HG03469 (cell line): ENCODE measurements around the gene IGSF22.
A peak's percentile ranks its signal among the peaks of the same experiment; 100 is the strongest.

Experiments
- ATAC-seq: cut with Tn5 transposase; IDR thresholded peaks from one replicate; pipeline ENCODE4 v1.9.1; 2021; ENCODE audit warnings: mild to moderate bottlenecking, moderate library complexity, moderate number of reproducible peaks; ENCODE audit not compliant: unreplicated experiment

Gene IGSF22

DNA sequence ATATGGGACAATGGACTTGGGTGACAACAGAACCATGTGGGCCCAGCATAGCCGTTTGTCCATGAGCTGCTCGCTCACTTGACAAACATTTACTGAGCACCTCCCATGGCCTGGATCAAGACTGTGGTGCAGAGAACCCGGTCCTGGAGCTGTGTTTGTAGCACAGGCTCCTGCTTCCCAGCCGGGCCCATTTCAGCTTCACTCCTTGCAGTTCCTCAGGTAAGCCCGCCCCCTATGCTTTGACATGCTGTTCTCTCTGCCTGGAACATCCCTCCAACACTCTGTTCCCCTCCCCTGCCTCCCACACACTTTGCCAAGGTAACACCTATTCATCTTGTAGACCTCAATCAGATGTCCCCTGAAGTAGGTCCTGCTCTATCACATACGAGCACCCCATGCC, 19.3 kb upstream of the IGSF22 start:
- no peak for ATAC-seq

GRCh38 chr11:18743900-18744514, 18.0 kb upstream of the IGSF22 start:
- no peak for ATAC-seq

DNA sequence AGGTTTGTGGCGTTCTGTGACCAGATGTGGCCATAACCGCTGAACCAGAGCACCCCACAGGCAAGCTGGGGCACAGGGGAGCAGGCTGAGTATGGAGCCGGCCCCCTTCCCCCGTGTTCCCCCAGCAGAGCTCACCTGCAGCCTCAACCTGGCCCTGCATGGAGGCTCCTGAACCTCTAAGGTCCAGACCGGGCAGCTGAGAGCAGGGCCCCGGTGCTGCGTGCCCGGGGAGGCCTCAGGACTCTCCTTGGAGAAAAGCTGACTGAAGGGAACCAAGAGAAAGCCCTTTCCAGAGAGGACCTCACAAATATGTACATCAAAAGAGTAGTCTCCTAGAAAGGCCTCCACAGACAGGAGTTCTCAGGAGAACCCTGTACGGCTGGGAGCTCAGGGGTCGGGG, 17.4 kb upstream of the IGSF22 start:
- ATAC-seq = no peak

GRCh38 chr11:18741783-18742182, 15.8 kb upstream of the IGSF22 start:
- ATAC-seq = no peak

GRCh38 chr11:18739685-18740084, 13.7 kb upstream of the IGSF22 start:
- no peak for ATAC-seq

- no peak for ATAC-seq
Observed at GRCh38 chr11:18737642-18738041, 11.7 kb upstream of the IGSF22 start.

DNA sequence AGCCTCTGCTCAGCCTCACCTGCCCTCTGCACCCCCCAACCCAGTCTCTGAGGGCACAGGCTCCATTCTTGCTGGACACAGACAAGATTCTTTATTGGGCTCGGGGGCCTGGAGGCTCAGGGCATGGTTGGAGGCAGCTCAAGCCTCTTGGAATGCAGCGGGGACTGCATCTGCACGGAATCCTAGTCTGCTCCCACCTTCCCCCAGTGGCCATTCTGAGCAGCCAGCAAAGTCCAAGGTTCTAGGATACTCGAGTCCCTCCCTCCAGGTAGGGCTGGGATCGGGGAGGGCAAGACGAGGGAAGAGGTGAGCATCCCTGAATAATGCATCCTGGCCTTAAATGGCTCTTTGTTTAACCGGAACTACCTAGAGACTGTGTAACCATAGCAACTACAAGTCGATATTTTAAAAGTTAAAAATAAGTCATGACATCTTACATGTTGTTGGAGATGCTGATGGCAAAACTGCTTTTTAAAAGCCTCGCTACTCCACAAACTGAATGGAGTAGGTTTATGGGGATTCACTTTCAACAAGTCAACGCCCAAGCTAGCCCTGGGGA, 10.7 kb upstream of the IGSF22 start:
- ATAC-seq = no peak

- ATAC-seq = no peak
Observed at GRCh38 chr11:18733202-18733601, 7.2 kb upstream of the IGSF22 start.

DNA sequence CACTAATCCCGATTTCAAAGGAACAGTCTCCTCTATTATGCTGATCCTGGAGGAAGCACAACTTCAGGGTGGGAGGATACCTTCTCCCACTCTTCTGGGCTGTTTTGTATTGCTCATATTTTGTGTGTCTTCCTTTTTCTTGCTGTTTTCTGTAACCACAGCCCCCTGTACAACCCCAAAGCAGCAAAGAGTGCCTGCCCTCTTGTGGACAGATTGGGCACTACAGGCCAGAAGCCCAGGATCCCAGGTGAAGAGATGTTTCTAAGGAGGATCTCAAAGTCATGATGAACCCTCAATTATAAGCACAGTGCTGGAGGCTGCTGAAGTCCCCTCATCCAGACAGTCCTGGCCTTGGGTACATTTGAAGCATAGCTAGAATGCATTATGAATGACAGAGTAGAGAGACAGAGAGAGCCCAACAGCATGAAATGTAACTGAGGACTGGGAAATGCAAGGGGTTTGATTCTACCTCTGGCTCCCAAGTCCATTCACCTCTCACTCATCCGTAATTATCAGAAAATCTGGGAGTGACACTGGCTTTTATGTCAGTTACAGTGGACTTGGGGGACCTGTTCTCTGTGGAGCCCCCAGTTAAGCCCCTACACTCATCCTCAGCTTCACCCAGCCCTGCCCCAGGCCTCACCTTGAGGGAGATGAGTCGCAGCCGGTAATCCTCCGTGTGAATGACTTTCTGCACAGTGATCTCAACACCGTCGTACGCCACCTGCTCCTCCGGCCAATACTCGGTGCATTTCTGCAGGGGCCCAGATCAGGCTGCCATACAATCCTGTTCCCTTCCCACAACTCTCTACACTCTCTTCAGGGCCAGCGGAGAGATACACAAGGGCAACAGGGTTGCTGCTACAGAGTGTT, 6.2 kb upstream of the IGSF22 start:
- ATAC-seq = no peak

- ATAC-seq = no peak
Observed at GRCh38 chr11:18731441-18731840, 5.5 kb upstream of the IGSF22 start.

GRCh38 chr11:18730020-18730419, 4.0 kb upstream of the IGSF22 start:
- ATAC-seq = no peak

GRCh38 chr11:18729426-18729825, 3.4 kb upstream of the IGSF22 start:
- ATAC-seq = no peak

DNA sequence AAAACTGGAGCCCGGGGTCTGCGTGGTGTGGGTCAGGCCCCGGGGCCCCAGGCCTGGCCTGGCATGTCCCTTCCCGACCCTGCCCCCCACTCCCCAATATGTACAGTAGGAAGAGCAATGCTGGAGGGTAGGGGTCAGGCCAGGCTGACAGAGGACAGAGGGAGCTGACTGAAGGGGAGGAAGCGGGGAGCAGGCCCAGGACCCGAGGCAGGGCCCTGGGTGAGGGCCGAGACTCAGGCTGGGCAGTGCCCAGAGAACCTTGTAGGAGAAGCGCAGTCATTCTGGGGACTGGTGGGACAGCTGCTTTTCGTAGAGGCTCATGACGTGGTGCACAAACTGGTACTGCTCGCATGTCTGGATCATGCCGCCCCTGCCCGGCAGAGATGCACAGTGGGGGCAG, 2.7 kb upstream of the IGSF22 start:
- ATAC-seq = no peak

- no peak for ATAC-seq
Observed at GRCh38 chr11:18727479-18728236, 1.7 kb upstream of the IGSF22 start.

DNA sequence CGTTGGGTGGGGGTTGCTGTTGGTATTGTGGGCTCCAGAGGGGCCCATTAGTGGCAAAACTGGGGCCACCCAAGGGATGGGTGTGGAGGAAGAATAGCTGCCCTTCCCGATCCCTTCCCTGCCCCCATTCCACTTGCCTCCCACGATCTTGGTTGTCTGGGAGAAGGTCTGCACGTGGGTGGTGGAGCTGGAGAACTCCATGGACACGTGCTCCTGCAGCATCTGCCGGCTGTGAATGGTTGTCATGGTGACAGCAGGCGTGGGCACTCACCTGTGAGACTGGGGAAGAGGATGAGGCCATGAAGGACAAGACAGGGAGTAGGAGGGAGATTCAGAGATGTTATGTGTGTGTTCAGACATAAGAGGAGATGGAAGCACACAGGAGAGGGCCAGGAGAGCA, 2.0 kb downstream of the IGSF22 start:
- ATAC-seq = no peak

DNA sequence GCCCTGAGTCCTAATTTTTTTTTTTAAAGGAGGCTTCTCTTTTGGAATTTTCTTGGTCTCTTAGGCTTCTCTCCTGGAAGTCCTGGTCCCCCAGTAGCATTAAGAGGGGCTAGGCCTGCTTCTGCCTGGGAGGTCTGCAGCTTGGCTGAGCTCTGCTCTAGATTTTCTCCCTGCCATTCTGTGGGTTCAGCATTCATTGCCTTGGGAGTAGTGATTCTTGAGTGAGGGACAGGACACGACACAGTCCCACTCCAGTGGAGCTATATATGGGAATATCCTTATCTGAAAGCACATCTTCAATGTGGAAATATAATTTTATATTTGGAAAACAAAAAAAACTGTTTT, 3.7 kb downstream of the IGSF22 start:
- no peak for ATAC-seq

DNA sequence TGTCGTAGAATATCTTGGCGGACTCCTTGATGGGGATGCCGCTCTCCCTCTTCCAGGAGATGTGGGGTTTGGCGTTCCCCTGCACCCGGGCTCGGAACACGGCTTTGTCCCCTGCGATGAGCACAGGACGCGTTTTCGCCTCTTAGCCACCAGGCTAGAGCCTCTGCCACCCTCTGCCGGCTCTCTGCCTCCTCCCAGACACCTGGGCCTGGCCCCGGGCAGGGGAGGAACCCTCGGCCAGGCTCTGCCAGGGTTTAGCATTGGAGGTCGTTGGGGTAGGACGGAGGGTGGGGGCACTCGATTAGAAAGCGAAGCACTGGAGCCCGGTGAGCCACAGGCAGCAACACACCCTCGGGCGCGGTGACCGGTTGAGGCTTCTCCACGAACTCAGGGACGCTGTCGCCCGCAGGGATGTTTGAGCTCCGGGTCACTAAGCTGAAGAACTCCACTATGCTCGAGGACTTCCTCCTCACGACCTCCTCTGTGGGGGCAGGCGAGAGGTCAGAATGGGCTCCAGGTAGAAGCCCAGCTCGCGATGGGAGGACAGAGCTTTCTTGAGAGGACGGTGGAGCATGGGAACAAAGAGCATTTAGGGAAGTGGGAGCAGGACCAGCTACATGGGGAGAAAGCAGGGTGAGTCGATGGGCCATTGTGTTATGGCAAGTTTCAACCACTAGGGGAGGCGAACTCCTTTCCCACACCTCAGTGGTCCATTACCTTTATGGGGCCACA, 4.3 kb downstream of the IGSF22 start:
- ATAC-seq = peak; percentile 54

DNA sequence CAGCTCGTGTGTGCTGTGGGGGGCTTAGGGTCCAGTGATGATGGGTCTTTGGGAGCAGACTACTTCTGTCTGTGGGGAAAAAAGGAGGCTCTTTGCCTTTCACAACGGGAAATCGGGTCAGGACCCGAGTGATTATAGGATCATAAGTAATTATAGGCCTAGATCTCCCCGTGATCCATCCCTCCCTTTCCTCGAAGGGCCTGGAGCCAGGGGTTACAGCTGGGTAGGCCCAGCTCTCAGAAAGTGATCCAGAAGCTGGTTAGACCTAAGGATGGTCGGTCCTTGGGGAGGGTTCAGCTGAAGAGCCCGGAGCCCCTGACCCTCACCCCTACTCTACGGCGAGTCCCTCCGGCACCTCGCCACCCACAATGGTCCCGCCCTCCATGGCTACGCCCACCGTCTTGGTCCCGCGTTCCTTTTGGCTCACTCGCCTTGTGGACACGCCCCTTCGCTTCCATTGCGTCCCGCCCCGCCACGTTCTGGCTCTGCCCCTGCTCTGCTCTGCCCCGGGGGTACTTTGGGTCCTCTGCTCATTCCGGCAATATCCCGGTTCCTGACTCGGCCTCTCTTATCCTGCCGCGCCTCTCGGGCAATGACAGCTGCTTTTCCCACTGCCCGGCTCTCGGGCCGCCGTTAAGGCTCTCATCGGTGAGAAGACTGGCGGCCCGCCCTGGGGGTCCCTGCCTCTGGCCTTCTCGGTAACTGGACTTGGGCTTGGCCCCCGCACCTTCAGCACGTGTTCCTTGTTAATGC, 5.0 kb downstream of the IGSF22 start:
- ATAC-seq = peak; percentile 42

DNA sequence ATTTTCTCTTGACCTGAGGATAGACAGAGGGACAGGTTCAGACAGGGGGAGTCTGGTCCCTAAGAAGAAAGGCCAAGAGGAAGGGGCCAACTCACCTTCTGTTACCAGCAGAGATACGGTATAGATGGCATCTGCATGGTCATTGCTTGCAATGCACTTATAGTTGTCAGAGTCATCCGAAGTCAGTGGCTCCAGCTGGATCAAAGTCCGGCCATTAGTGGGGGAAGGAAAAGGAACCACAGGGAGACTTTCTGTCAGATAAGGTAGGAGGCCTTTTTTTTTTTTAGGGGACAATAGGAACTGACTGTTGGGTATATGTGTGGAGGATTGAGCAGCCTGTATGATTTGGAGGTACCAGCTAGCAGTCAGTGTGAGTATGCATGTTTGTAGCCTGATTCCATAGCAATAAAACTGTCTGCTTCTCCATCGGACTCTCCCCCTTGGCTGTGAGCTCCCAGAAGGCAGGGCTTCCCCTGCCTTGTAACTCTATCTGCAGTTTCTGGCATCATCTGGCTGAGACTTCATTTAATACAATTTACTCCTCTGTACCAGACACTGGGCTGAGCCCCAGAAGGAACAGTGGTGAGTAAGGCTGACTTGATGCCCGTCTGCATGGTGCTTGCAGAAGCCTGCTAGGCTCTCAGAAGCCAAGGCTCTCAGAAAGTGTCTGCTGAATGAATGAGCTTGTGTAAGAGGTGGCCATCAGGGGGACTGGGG, 5.7 kb downstream of the IGSF22 start:
- no peak for ATAC-seq

GRCh38 chr11:18715476-18715875, 10.5 kb downstream of the IGSF22 start:
- no peak for ATAC-seq
